CD14-positive monocyte (primary cell): Measurements from ENCODE around the gene RNF149. TPM values are rescaled to one million over a fixed set of nuclear protein-coding genes. Genes with fewer than 3 reads are reported as not detected.

ENCODE experiments used
- DNase-seq, 3 donors: peaks; one replicate each; pipeline ENCODE4 v3.0.0-alpha.2; 2011 to 2022
- H2AFZ ChIP-seq: 2 replicates; pipeline ENCODE4 v1.6.0; 2012; ENCODE audit warnings: mild to moderate bottlenecking, low read depth, low read length, inconsistent platforms; ENCODE audit not compliant: insufficient read depth, poor library complexity, severe bottlenecking
- H3K27ac ChIP-seq, 2 donors: 1 replicate in 1 of 2; 2 replicates in 1 of 2; pipeline ENCODE4 v1.5.1; 2012 to 2013; ENCODE audit warnings: low read length in 2 of 2, control low read depth in 1 of 2, inconsistent platforms in 1 of 2, low read depth in 1 of 2, mild to moderate bottlenecking in 1 of 2
- H3K27me3 ChIP-seq, 2 donors: one replicate each; pipeline versions ENCODE4 v1.6.0 to v1.6.1; 2011 to 2013; ENCODE audit warnings: low read length in 2 of 2; ENCODE audit not compliant: control insufficient read depth in 2 of 2, insufficient read depth in 2 of 2
- H3K36me3 ChIP-seq, 2 donors: replicated peaks in 1 of 2; 1 replicate in 1 of 2; 2 replicates in 1 of 2; pipeline versions ENCODE4 v1.5.1 to v1.6.1; 2012 to 2013; ENCODE audit warnings: low read length in 2 of 2, control low read depth in 1 of 2, inconsistent platforms in 1 of 2, mild to moderate bottlenecking in 1 of 2; ENCODE audit not compliant: insufficient read depth in 2 of 2, control insufficient read depth in 1 of 2
- H3K4me1 ChIP-seq, 2 donors: 1 replicate in 1 of 2; 2 replicates in 1 of 2; pipeline versions ENCODE4 v1.5.1 to v1.6.1; 2012 to 2013; ENCODE audit warnings: low read length in 2 of 2, control low read depth in 1 of 2, inconsistent platforms in 1 of 2, mild to moderate bottlenecking in 1 of 2, moderate library complexity in 1 of 2; ENCODE audit not compliant: insufficient read depth in 2 of 2, control insufficient read depth in 1 of 2
- H3K4me2 ChIP-seq: replicated peaks from 2 replicates; pipeline ENCODE3; 2012; ENCODE audit warnings: low read length, moderate library complexity, mild to moderate bottlenecking; ENCODE audit not compliant: poor library complexity, severe bottlenecking; ENCODE audit errors: extremely low read depth
- H3K4me3 ChIP-seq, 3 experiments: fragments of 200-600 bp in 1 of 3; sonication (generic) in 1 of 3; replicated peaks in 1 of 3; 1 replicate in 2 of 3; 2 replicates in 1 of 3; pipeline ENCODE4 v1.5.1; 2011 to 2013; ENCODE audit warnings: low read length in 3 of 3, mild to moderate bottlenecking in 3 of 3, control low read depth in 2 of 3, low read depth in 2 of 3, inconsistent platforms in 1 of 3, moderate library complexity in 1 of 3
- H3K79me2 ChIP-seq: 2 replicates; pipeline ENCODE4 v1.6.0; 2012; ENCODE audit warnings: mild to moderate bottlenecking, control low read depth, inconsistent platforms, low read length, moderate library complexity; ENCODE audit not compliant: insufficient read depth
- H3K9ac ChIP-seq: 2 replicates; pipeline ENCODE4 v1.6.0; 2017; ENCODE audit warnings: low read length, mild to moderate bottlenecking; ENCODE audit not compliant: insufficient read depth, poor library complexity, severe bottlenecking
- H3K9me3 ChIP-seq, 2 donors: replicated peaks in 1 of 2; 1 replicate in 1 of 2; 2 replicates in 1 of 2; pipeline versions ENCODE4 v1.5.1 to v1.6.1; 2012 to 2013; ENCODE audit warnings: low read length in 2 of 2, control low read depth in 1 of 2; ENCODE audit not compliant: control insufficient read depth in 1 of 2, insufficient read depth in 1 of 2
- H4K20me1 ChIP-seq: 2 replicates; pipeline ENCODE4 v1.6.0; 2012; ENCODE audit warnings: mild to moderate bottlenecking, low read length, control low read depth, moderate library complexity; ENCODE audit not compliant: insufficient read depth
- H3K27ac Mint-ChIP-seq, 7 donors: one replicate each; pipeline ENCODE4 v1.8.0; 2020; ENCODE audit warnings: mild to moderate bottlenecking in 7 of 7, mixed read lengths in 7 of 7, moderate library complexity in 6 of 7, inconsistent platforms in 2 of 7
- H3K27me3 Mint-ChIP-seq, 3 donors: one replicate each; pipeline ENCODE4 v1.8.0; 2021 to 2022; ENCODE audit warnings: low read depth in 3 of 3, mild to moderate bottlenecking in 3 of 3, mixed read lengths in 3 of 3, moderate library complexity in 3 of 3, inconsistent platforms in 1 of 3
- H3K36me3 Mint-ChIP-seq, 2 donors: one replicate each; pipeline ENCODE4 v1.8.0; 2020; ENCODE audit warnings: mixed read lengths in 2 of 2, inconsistent platforms in 1 of 2, mild to moderate bottlenecking in 1 of 2
- H3K4me1 Mint-ChIP-seq: one replicate; pipeline ENCODE4 v1.8.0; 2020; ENCODE audit warnings: mild to moderate bottlenecking, mixed read lengths
- H3K4me3 Mint-ChIP-seq, 2 donors: one replicate each; pipeline ENCODE4 v1.8.0; 2020; ENCODE audit warnings: mild to moderate bottlenecking in 2 of 2, mixed read lengths in 2 of 2, moderate library complexity in 1 of 2
- H3K9me3 Mint-ChIP-seq, 7 donors: one replicate each; pipeline ENCODE4 v1.8.0; 2020 to 2022; ENCODE audit warnings: mixed read lengths in 7 of 7, mild to moderate bottlenecking in 6 of 7, moderate library complexity in 6 of 7, inconsistent platforms in 2 of 7
- CTCF ChIP-seq: fragments of 200-600 bp; IDR thresholded peaks from one replicate; pipeline ENCODE4 v1.8.0; 2022; ENCODE audit warnings: antibody characterized with exemption, mild to moderate bottlenecking
- WGBS: methylation state at CpG from one replicate; pipeline ENCODE4 v1.1.5; 2013; ENCODE audit warnings: missing lambda C conversion rate; ENCODE audit not compliant: insufficient coverage; 5-methylcytosine and 5-hydroxymethylcytosine counted together
- intact Hi-C, 2 donors: fragments of 100-400 bp; cut with micrococcal nuclease; formaldehyde crosslinking; loops; one replicate each; pipeline versions ENCODE4 v1.15.0 to v1.15.1; 2023
- polyA plus RNA-seq, 3 donors: library from polyadenylated mRNA; depleted of rRNA in 1 of 3; unstranded in 2 of 3; stranded (reverse) in 1 of 3; fragments of 300-500 nt in 2 of 3; fragments of >200 nt in 1 of 3; fragmentation: Illumina TruSeq in 2 of 3; gene quantifications; 1 replicate in 2 of 3; 2 replicates in 1 of 3; pipeline ENCODE4 v1.2.3, GENCODE V29; 2012 to 2021

The RNF149 gene
- polyA plus RNA-seq, 3 donors: 112 to 148 (median 141) TPM

- no peaks in the 10 kb centered on the region for H3K9me3 Mint-ChIP-seq
- H3K36me3 Mint-ChIP-seq: peaks cover 76 to 90% of the 10 kb centered on the region in 2 donors
- H3K79me2 ChIP-seq: no peaks in the 10 kb centered on the region
- intact Hi-C loops: no loop called here
- no peak overlapping the region for H3K4me3 ChIP-seq
- H3K4me3 Mint-ChIP-seq: no peak overlapping the region
- H3K4me1 Mint-ChIP-seq: peaks cover 7% of the 10 kb centered on the region
- no peak overlapping the region for H3K4me2 ChIP-seq
- 21% methylated on average over 6 of the region's 15 CpGs for WGBS
- no peak overlapping the region for H2AFZ ChIP-seq
- H3K27ac ChIP-seq: peak overlapping the region in 1 of 2 donors; percentile 6
- TF ChIP-seq CTCF: no peak
- H3K27me3 Mint-ChIP-seq: no peaks in the 10 kb centered on the region
- no peak for DNase-seq
- peaks cover 79 to 100% of the 10 kb centered on the region in 2 donors for H3K36me3 ChIP-seq
- H3K27ac Mint-ChIP-seq: peak overlapping the region in 4 of 7 donors; percentile 16 to 67 (median 27)
- H3K9me3 ChIP-seq: no peaks in the 10 kb centered on the region
- no peaks in the 10 kb centered on the region for H3K27me3 ChIP-seq
- H4K20me1 ChIP-seq: peaks cover 97% of the 10 kb centered on the region
- H3K9ac ChIP-seq: no peak overlapping the region
- no peaks in the 10 kb centered on the region for H3K4me1 ChIP-seq
Measured at GRCh38 chr2:101267671-101268656, 40.5 kb downstream of the RNF149 start.

DNA sequence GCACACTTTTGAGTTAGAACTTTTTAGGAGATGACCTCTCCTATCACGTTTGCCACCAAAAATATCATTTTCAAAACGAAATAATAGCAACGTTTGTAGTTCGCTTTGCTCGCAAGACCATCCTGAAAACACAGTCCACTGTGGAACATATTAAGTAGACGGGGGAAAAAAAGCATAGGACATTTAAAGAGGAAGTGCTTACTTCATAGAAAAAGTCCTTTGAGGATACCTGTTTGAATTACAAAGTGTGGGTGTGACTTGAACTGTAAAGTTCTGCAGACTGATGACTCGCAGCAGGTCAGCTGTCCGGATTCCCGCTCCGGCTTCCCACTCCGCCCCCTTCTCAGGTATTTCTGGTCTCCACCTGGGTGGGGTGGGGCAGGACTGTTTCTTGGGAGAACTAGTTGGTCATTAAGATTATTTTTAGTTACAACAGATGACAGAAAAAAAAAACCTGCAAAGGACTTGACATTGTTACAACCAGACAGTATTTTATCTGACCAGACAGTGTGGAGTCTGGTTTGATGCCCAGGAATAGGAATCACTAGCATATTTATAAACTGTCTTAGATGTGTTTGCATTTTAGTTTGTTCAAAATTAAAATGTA lies 42.5 kb downstream of the RNF149 start:
- H3K9me3 Mint-ChIP-seq: no peaks in the 10 kb centered on the region
- Histone ChIP-seq H2AFZ (no peak overlapping the region), H3K9me3 (no peaks in the 10 kb centered on the region), H3K27me3 (no peaks in the 10 kb centered on the region), H3K79me2 (peaks cover 6% of the 10 kb centered on the region), H3K36me3 (peaks cover 72 to 98% of the 10 kb centered on the region in 2 donors), H3K4me1 (no peaks in the 10 kb centered on the region), H3K4me2 (no peak overlapping the region), H4K20me1 (peaks cover 96% of the 10 kb centered on the region), H3K9ac (no peak overlapping the region), H3K27ac (no peak overlapping the region), H3K4me3 (no peak overlapping the region)
- no peaks in the 10 kb centered on the region for H3K27me3 Mint-ChIP-seq
- 80% methylated on average over 5 of the region's 11 CpGs for WGBS
- intact Hi-C loops: no loop called here
- H3K4me3 Mint-ChIP-seq: no peak overlapping the region
- no peak for TF ChIP-seq CTCF
- H3K4me1 Mint-ChIP-seq: peaks cover 7% of the 10 kb centered on the region
- DNase-seq: no peak
- peak overlapping the region in 2 of 7 donors; percentile 11 to 75 for H3K27ac Mint-ChIP-seq
- peaks cover 74 to 87% of the 10 kb centered on the region in 2 donors for H3K36me3 Mint-ChIP-seq
